Measurements from ENCODE around the gene CGNL1. TPM values are rescaled to one million over a fixed set of nuclear protein-coding genes. Genes with fewer than 3 reads are reported as not detected.

CGNL1 gene
- total RNA-seq, 1 experiment from 2014 or later, result 0.31 TPM

DNA sequence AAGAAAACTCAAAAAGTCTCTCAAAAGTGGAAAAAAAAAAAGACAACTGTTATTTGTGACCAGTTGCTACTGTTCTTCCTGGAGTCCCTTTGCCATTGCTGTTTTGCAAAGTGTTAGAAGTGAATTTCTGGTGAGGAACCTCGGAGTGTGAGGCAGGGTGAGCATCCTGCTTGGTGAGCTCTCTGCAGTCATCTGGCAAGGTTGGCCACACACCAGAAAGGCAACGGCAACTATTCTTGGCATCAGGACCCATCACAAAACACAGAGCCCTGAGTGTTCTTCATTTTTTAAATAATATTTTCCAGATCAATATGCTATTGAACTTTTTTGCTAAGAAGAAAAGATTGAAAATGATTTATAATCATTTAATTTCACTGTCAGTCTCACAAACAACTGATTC lies 60.7 kb downstream of the CGNL1 start:
- POLR2A ChIA-PET (ENCODE audit: unreplicated experiment), result interaction anchor here (0.6 kb wide), 1 partner anchor 43 kb away, joined by 20 read pairs; no protein-coding TSS in a partner anchor
- Histone ChIP-seq H3K27ac (no peak overlapping the region), H3K27me3 (ENCODE audit: insufficient read depth, low read depth) (no peaks in the 10 kb centered on the region), H3K79me2 (ENCODE audit: low read depth) (no peaks in the 10 kb centered on the region), H2AFZ (no peak overlapping the region), H4K20me1 (ENCODE audit: insufficient read depth) (no peaks in the 10 kb centered on the region), H3K4me1 (replicated peaks; ENCODE audit: insufficient read depth) (no peaks in the 10 kb centered on the region), H3F3A (ENCODE audit: insufficient read depth, low read depth) (no peaks in the 10 kb centered on the region), H3K9me2 (ENCODE audit: insufficient read depth) (no peaks in the 10 kb centered on the region), H3K9me3 (ENCODE audit: insufficient read depth, low read depth) (no peaks in the 10 kb centered on the region), H3K4me3 (no peak overlapping the region), H3K4me2 (no peak overlapping the region), H3K36me3 (ENCODE audit: low read depth) (no peaks in the 10 kb centered on the region)
- intact Hi-C loops (cut with micrococcal nuclease; ENCODE audit: unreplicated experiment), result no loop called here
- no peak for DNase-seq
- CTCF ChIA-PET, result no interaction called here
- BruUV-seq (replicated peaks), result no TSS peak
- TF ChIP-seq, protein P1, sequence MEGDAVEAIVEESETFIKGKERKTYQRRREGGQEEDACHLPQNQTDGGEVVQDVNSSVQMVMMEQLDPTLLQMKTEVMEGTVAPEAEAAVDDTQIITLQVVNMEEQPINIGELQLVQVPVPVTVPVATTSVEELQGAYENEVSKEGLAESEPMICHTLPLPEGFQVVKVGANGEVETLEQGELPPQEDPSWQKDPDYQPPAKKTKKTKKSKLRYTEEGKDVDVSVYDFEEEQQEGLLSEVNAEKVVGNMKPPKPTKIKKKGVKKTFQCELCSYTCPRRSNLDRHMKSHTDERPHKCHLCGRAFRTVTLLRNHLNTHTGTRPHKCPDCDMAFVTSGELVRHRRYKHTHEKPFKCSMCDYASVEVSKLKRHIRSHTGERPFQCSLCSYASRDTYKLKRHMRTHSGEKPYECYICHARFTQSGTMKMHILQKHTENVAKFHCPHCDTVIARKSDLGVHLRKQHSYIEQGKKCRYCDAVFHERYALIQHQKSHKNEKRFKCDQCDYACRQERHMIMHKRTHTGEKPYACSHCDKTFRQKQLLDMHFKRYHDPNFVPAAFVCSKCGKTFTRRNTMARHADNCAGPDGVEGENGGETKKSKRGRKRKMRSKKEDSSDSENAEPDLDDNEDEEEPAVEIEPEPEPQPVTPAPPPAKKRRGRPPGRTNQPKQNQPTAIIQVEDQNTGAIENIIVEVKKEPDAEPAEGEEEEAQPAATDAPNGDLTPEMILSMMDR (conservative IDR thresholded peaks at IDR 0.05), result no peak
- TF ChIP-seq EZH2 (IDR thresholded peaks at IDR 0.05; ENCODE audit: low read depth), result no peak

DNA sequence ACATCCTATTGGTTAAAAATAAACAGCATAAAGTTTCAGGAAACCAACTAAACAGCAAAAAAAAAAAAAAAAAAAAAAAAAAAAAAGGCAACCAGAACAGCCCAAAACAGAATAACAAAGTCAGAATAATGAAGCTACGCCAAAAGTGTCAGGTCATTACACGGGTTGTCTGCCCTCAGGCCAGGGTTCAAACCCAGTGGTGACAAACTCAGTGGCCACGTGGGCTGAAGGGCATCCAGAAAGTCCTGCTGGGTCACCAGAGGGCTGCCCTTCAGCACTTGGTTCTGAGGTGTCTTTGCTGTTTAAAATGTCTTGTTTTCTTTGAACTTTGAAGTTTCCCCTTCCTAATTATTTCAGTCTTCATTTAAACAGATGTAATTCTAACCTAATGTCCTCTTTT lies 61.3 kb downstream of the CGNL1 start:
- TF ChIP-seq, protein P1 (conservative IDR thresholded peaks at IDR 0.05), result no peak
- TF ChIP-seq EZH2 (IDR thresholded peaks at IDR 0.05; ENCODE audit: low read depth), result no peak
- H3K9me3 ChIP-seq (ENCODE audit: insufficient read depth, low read depth), result no peaks in the 10 kb centered on the region
- no peaks in the 10 kb centered on the region for H4K20me1 ChIP-seq (ENCODE audit: insufficient read depth)
- DNase-seq, result no peak
- no peak overlapping the region for H3K4me2 ChIP-seq
- no peaks in the 10 kb centered on the region for H3K36me3 ChIP-seq (ENCODE audit: low read depth)
- no peak overlapping the region for H3K4me3 ChIP-seq
- ChIA-PET POLR2A (ENCODE audit: unreplicated experiment) (interaction anchor here (0.6 kb wide), 1 partner anchor 43 kb away, joined by 20 read pairs; no protein-coding TSS in a partner anchor), CTCF (no interaction called here)
- no peak overlapping the region for H3K27ac ChIP-seq
- intact Hi-C loops (cut with micrococcal nuclease; ENCODE audit: unreplicated experiment), result no loop called here
- H3F3A ChIP-seq (ENCODE audit: insufficient read depth, low read depth), result no peaks in the 10 kb centered on the region
- H3K27me3 ChIP-seq (ENCODE audit: insufficient read depth, low read depth), result no peaks in the 10 kb centered on the region
- no peaks in the 10 kb centered on the region for H3K4me1 ChIP-seq (replicated peaks; ENCODE audit: insufficient read depth)
- H2AFZ ChIP-seq, result no peak overlapping the region
- H3K9me2 ChIP-seq (ENCODE audit: insufficient read depth), result no peaks in the 10 kb centered on the region
- no peaks in the 10 kb centered on the region for H3K79me2 ChIP-seq (ENCODE audit: low read depth)
- no TSS peak for BruUV-seq (replicated peaks)

DNA sequence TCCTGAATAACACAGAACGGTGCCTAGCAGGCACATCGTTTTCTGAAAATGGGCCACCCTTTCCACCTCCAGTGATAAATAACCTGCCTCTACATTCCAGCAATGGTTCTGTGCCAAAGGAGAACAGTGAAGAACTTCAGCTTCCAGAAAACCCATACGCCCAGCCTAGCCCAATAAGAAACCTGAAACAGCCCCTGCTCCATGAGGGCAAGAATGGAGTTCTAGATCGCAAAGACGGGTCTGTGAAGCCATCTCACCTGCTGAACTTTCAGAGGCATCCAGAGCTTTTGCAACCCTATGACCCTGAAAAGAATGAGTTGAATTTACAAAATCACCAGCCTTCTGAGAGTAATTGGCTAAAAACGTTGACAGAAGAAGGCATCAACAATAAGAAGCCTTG lies 61.9 kb downstream of the CGNL1 start:
- Histone ChIP-seq H3K79me2 (ENCODE audit: low read depth) (no peaks in the 10 kb centered on the region), H3K9me2 (ENCODE audit: insufficient read depth) (no peaks in the 10 kb centered on the region), H3K4me2 (no peak overlapping the region), H3K27ac (no peak overlapping the region), H3F3A (ENCODE audit: insufficient read depth, low read depth) (no peaks in the 10 kb centered on the region), H3K4me3 (no peak overlapping the region), H3K9me3 (ENCODE audit: insufficient read depth, low read depth) (no peaks in the 10 kb centered on the region), H3K27me3 (ENCODE audit: insufficient read depth, low read depth) (no peaks in the 10 kb centered on the region), H2AFZ (no peak overlapping the region), H3K36me3 (ENCODE audit: low read depth) (no peaks in the 10 kb centered on the region), H3K4me1 (replicated peaks; ENCODE audit: insufficient read depth) (no peaks in the 10 kb centered on the region), H4K20me1 (ENCODE audit: insufficient read depth) (no peaks in the 10 kb centered on the region)
- no TSS peak for BruUV-seq (replicated peaks)
- CTCF ChIA-PET, result no interaction called here
- no peak for DNase-seq
- POLR2A ChIA-PET (ENCODE audit: unreplicated experiment), result no interaction called here
- intact Hi-C loops (cut with micrococcal nuclease; ENCODE audit: unreplicated experiment), result no loop called here
- TF ChIP-seq, protein P1 (conservative IDR thresholded peaks at IDR 0.05), result no peak
- TF ChIP-seq EZH2 (IDR thresholded peaks at IDR 0.05; ENCODE audit: low read depth), result no peak
